Upper lobe of left lung (tissue), 4 donors: ENCODE data around the gene PREB.

ENCODE experiments used
- POLR2A ChIP-seq, 4 donors: fragments of 450-650 bp; IDR thresholded peaks; one replicate each; pipeline ENCODE4 v1.5.1; 2016 to 2017; ENCODE audit warnings: antibody characterized with exemption in 4 of 4, mild to moderate bottlenecking in 2 of 4
- TF ChIP-seq, protein P1 (sequence below), 6 experiments: fragments of 450-650 bp in 4 of 6; fragments of 200-600 bp in 2 of 6; sonication (generic) in 2 of 6; IDR thresholded peaks; one replicate each; pipeline ENCODE4 v1.5.1; 2016 to 2019; ENCODE audit warnings: antibody characterized with exemption in 6 of 6

DNA sequence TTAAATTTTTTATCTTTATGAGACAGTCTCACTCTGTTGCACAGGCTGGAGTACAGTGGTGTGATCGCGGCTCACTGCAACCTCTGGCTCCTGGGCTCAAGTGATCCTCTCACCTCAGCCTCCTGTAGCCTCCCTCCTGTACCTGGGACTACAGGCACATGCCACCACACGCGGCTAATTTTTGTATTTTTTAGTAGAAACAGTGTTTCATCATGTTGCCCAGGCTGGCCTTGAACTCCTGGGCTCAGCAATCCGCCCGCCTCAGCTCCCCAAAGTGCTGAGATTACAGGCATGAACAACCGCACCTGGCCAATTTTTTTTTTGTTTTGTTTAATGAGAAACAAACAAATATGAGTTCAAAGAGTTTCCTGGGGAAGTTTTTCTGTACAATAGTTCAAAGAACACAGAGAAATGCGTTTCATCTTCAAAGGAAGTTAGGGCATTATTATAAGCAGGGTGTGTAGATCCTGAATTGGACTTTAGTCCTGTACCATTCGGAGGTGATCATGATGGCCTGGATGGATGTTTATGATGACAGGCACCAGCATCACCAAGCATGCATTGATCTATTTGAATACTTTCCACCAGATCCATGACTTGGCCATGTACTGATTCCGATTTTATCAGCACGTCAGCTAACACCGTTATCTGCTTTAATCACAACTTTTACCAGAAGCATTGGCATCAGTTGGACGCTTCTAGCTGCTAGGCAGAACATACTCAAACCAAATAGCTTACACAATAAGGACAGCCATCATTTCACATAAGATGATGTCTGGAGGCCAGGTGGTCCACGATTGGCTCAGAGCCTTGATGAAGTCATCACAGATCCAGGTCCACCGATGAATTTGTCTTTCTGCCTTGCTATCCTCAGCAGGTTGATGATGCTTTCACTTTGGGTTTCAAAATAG is 43.3 kb upstream of the PREB start:
- TF ChIP-seq, protein P1, sequence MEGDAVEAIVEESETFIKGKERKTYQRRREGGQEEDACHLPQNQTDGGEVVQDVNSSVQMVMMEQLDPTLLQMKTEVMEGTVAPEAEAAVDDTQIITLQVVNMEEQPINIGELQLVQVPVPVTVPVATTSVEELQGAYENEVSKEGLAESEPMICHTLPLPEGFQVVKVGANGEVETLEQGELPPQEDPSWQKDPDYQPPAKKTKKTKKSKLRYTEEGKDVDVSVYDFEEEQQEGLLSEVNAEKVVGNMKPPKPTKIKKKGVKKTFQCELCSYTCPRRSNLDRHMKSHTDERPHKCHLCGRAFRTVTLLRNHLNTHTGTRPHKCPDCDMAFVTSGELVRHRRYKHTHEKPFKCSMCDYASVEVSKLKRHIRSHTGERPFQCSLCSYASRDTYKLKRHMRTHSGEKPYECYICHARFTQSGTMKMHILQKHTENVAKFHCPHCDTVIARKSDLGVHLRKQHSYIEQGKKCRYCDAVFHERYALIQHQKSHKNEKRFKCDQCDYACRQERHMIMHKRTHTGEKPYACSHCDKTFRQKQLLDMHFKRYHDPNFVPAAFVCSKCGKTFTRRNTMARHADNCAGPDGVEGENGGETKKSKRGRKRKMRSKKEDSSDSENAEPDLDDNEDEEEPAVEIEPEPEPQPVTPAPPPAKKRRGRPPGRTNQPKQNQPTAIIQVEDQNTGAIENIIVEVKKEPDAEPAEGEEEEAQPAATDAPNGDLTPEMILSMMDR (IDR thresholded peaks at IDR 0.05): no peak
- TF ChIP-seq POLR2A (IDR thresholded peaks at IDR 0.05): no peak
